ENCODE data around the gene MBNL2. TPM values are rescaled to one million over a fixed set of nuclear protein-coding genes. Genes with fewer than 3 reads are reported as not detected.
A peak's percentile ranks its signal among the peaks of the same experiment; 100 is the strongest.

MBNL2 gene
- total and polyA plus RNA-seq, 2 of the 13 experiments (the other 11 are each of a cell fraction or from before 2014, with no cell fraction given), result 30.8 to 59.0 TPM

- TF ChIP-seq HNF1A (IDR thresholded peaks at IDR 0.05; ENCODE audit: low read depth), result no peak
- TF ChIP-seq HNF1A (CRISPR knock-in tag; IDR thresholded peaks at IDR 0.05; ENCODE audit: borderline replicate concordance), result no peak
- no peak for TF ChIP-seq PAX8 (CRISPR knock-in tag; IDR thresholded peaks at IDR 0.05; ENCODE audit: borderline replicate concordance)
- TF ChIP-seq RBM22 (optimal IDR thresholded peaks at IDR 0.05; ENCODE audit: low read length), result peak; percentile 93
- TF ChIP-seq GLMP (CRISPR knock-in tag; IDR thresholded peaks at IDR 0.05; ENCODE audit: borderline replicate concordance), result no peak
- TF ChIP-seq ZNF138 (CRISPR knock-in tag; IDR thresholded peaks at IDR 0.05; ENCODE audit: low read depth), result no peak
- no peak for TF ChIP-seq SRSF4 (IDR thresholded peaks at IDR 0.05; ENCODE audit: low read depth, low read length, poor library complexity, severe bottlenecking)
- no peak for TF ChIP-seq NFATC3 (CRISPR knock-in tag; IDR thresholded peaks at IDR 0.05)
- 0 out of 2 replicates have a peak, but pooled peaks have one; percentile 25 for TF ChIP-seq FOXA3 (CRISPR knock-in tag; IDR thresholded peaks at IDR 0.05)
- TF ChIP-seq ZNF264 (CRISPR knock-in tag; IDR thresholded peaks at IDR 0.05), result no peak
- TF ChIP-seq JDP2 (CRISPR knock-in tag; IDR thresholded peaks at IDR 0.05; ENCODE audit: borderline replicate concordance), result no peak
- TF ChIP-seq TIGD3 (CRISPR knock-in tag; IDR thresholded peaks at IDR 0.05; ENCODE audit: borderline replicate concordance), result no peak
- TF ChIP-seq GPBP1L1 (CRISPR knock-in tag; IDR thresholded peaks at IDR 0.05), result no peak
- TF ChIP-seq ZNF777 (CRISPR knock-in tag; IDR thresholded peaks at IDR 0.05), result no peak
- no peak for TF ChIP-seq REL (CRISPR knock-in tag; conservative IDR thresholded peaks at IDR 0.05)
- TF ChIP-seq ZFP82 (CRISPR knock-in tag; IDR thresholded peaks at IDR 0.05; ENCODE audit: borderline replicate concordance), result no peak
- TF ChIP-seq ZNF547 (CRISPR knock-in tag; IDR thresholded peaks at IDR 0.05), result no peak
- no peak for TF ChIP-seq ZNF629 (CRISPR knock-in tag; conservative IDR thresholded peaks at IDR 0.05)
- TF ChIP-seq TBL1XR1 (IDR thresholded peaks at IDR 0.05; ENCODE audit: borderline replicate concordance, low read length, partially characterized antibody), result no peak
- no peak for TF ChIP-seq ZBTB7A (CRISPR knock-in tag; IDR thresholded peaks at IDR 0.05)
- TF ChIP-seq FOSL2 (CRISPR knock-in tag; IDR thresholded peaks at IDR 0.05), result peak; percentile 34; the same call in 1 of the 2 replicates
Observed at GRCh38 chr13:97359181-97360057, 137.3 kb downstream of the MBNL2 start (continued).
